ENCODE data around the gene TRAF1. TPM values are rescaled to one million over a fixed set of nuclear protein-coding genes. Genes with fewer than 3 reads are reported as not detected.

Gene TRAF1
- total RNA-seq, 2 donors from 2014 or later = 103 to 118 TPM

GRCh38 chr9:120891884-120892747 lies 34.5 kb downstream of the TRAF1 start:
- peak overlapping the region; percentile 98 for H3K27ac Mint-ChIP-seq
- no peak for DNase-seq
- no peaks in the 10 kb centered on the region for H3K27me3 Mint-ChIP-seq
- peak overlapping the region; percentile 83 for H3K4me3 Mint-ChIP-seq
- H3K4me1 Mint-ChIP-seq = peaks cover 51% of the 10 kb centered on the region
- no peaks in the 10 kb centered on the region for H3K9me3 ChIP-seq (ENCODE audit: control insufficient read depth, low read length, poor library complexity, severe bottlenecking)
- no peaks in the 10 kb centered on the region for H3K36me3 Mint-ChIP-seq (ENCODE audit: low read depth)
- peak; percentile 42 for ATAC-seq

GRCh38 chr9:120891245-120891883 lies 35.2 kb downstream of the TRAF1 start:
- peak; percentile 54 for ATAC-seq
- Mint-ChIP-seq H3K27ac (peak overlapping the region; percentile 98), H3K36me3 (ENCODE audit: low read depth) (no peaks in the 10 kb centered on the region), H3K27me3 (no peaks in the 10 kb centered on the region), H3K4me1 (peaks cover 45% of the 10 kb centered on the region), H3K4me3 (peak overlapping the region; percentile 83)
- DNase-seq = peak in 1 of 3 donors; percentile 47
- H3K9me3 ChIP-seq (ENCODE audit: control insufficient read depth, low read length, poor library complexity, severe bottlenecking) = no peaks in the 10 kb centered on the region

DNA sequence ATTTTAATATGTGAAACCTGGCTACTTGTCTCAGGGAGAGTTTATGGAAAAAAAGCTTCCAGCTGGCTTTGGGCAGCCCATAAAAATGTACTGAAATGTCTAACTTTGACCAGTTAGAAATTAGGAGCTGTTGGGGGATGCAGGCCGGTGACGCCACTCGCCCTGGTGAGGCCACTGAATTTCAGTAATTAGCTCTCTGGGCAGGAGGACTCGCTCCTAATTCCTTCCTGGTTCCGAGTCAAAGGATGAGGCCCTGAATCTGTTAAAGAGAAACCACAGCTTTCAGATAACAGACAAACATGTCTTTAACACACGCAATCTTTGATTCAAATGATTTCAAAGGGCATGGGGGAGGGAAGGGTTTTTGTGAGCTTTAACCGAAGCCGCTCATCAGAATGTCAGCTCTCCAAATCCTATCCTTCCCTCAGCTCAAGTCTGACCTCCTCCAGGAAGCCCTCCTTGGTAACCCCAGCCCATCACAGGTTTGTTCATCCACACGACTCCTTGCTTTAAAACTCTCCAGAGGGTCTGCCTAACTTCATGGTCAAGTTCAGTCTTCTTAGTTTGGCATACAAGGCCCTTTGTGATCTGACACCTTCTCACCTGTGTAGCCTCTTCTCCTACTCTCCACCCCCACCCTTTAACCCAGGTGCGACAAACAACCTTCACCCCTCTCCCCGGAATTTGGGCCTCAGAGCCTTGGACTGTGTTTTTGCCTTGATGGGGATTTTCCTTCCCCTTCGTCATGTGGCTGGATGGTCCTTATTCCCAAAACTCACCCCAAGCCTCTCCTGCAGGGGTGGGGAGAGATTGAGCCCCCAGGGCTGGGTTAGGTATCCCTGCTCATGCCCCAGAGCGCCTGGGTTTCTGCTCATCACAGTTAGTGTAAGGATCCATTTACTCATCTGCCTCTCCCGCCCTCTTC lies 36.0 kb downstream of the TRAF1 start:
- H3K36me3 Mint-ChIP-seq (ENCODE audit: low read depth) = no peaks in the 10 kb centered on the region
- H3K27me3 Mint-ChIP-seq = no peaks in the 10 kb centered on the region
- ATAC-seq (peak; percentile 49), DNase-seq (no peak)
- peaks cover 50% of the 10 kb centered on the region for H3K4me1 Mint-ChIP-seq
- H3K9me3 ChIP-seq (ENCODE audit: control insufficient read depth, low read length, poor library complexity, severe bottlenecking) = no peaks in the 10 kb centered on the region
- peak overlapping the region; percentile 83 for H3K4me3 Mint-ChIP-seq
- H3K27ac Mint-ChIP-seq = peak overlapping the region; percentile 98

GRCh38 chr9:120889606-120890271 lies 36.9 kb downstream of the TRAF1 start:
- no peak for ATAC-seq
- peak overlapping the region; percentile 98 for H3K27ac Mint-ChIP-seq
- peak overlapping the region; percentile 76 for H3K4me3 Mint-ChIP-seq
- no peak for DNase-seq
- peaks cover 50% of the 10 kb centered on the region for H3K4me1 Mint-ChIP-seq
- no peaks in the 10 kb centered on the region for H3K9me3 ChIP-seq (ENCODE audit: control insufficient read depth, low read length, poor library complexity, severe bottlenecking)
- no peaks in the 10 kb centered on the region for H3K27me3 Mint-ChIP-seq
- H3K36me3 Mint-ChIP-seq (ENCODE audit: low read depth) = no peaks in the 10 kb centered on the region

- peaks cover 53% of the 10 kb centered on the region for H3K4me1 Mint-ChIP-seq
- no peaks in the 10 kb centered on the region for H3K36me3 Mint-ChIP-seq (ENCODE audit: low read depth)
- DNase-seq = no peak
- ATAC-seq = no peak
- no peak overlapping the region for H3K4me3 Mint-ChIP-seq
- H3K27ac Mint-ChIP-seq = peak overlapping the region; percentile 98
- no peaks in the 10 kb centered on the region for H3K9me3 ChIP-seq (ENCODE audit: control insufficient read depth, low read length, poor library complexity, severe bottlenecking)
- no peaks in the 10 kb centered on the region for H3K27me3 Mint-ChIP-seq
These were observed 38.0 kb downstream of the TRAF1 start for GRCh38 chr9:120888626-120889025.

DNA sequence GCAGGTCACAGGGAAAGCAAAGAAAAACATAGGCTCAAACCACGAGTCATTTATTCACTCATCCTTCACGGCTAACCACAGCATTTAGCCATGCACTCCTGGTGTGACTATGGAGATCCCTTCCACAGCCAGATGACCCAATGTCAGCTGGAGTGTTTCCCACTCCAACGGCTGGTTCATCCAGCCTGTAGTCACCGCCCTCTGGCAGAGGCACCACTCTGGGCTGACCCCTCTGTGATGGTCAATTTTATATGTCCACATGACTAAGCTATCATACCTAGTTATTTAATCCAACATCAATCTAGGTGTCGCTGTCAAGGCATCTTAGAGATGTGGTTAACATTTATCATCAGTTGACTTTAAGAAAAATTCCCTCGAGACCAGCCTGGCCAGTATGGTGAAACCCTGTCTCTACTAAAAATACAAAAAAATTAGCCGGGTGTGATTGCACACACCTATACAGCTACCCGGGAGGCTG lies 40.1 kb downstream of the TRAF1 start:
- Mint-ChIP-seq H3K36me3 (ENCODE audit: low read depth) (no peaks in the 10 kb centered on the region), H3K27ac (peak overlapping the region; percentile 84), H3K4me1 (peaks cover 41% of the 10 kb centered on the region), H3K4me3 (no peak overlapping the region), H3K27me3 (no peaks in the 10 kb centered on the region)
- no peak for ATAC-seq
- H3K9me3 ChIP-seq (ENCODE audit: control insufficient read depth, low read length, poor library complexity, severe bottlenecking) = no peaks in the 10 kb centered on the region
- DNase-seq = no peak

GRCh38 chr9:120885958-120886357 lies 40.6 kb downstream of the TRAF1 start:
- Mint-ChIP-seq H3K27ac (peak overlapping the region; percentile 84), H3K36me3 (ENCODE audit: low read depth) (no peaks in the 10 kb centered on the region), H3K4me3 (no peak overlapping the region), H3K27me3 (no peaks in the 10 kb centered on the region), H3K4me1 (peaks cover 37% of the 10 kb centered on the region)
- H3K9me3 ChIP-seq (ENCODE audit: control insufficient read depth, low read length, poor library complexity, severe bottlenecking) = no peaks in the 10 kb centered on the region
- DNase-seq (no peak), ATAC-seq (no peak)

DNA sequence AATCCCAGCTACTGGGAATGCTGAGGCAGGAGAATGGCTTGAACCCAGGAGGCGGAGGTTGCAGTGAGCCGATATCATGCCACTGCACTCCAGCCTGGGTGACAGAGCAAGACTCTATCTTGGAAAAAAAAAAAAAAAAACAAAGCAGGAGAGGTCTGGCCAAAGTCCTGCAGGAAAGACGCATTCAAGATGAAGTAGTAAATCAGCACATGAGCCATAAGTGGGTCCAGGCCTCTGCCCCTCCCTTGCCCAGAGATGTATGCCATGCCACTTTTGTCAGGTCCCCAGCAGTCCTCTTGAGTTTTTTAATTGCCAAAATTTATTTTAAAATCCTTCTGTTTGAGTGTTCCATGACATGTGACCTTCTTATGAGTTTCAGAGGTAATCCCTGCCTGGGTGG lies 41.1 kb downstream of the TRAF1 start:
- Mint-ChIP-seq H3K36me3 (ENCODE audit: low read depth) (no peaks in the 10 kb centered on the region), H3K4me1 (peaks cover 37% of the 10 kb centered on the region), H3K27me3 (no peaks in the 10 kb centered on the region), H3K4me3 (no peak overlapping the region), H3K27ac (peak overlapping the region; percentile 84)
- no peaks in the 10 kb centered on the region for H3K9me3 ChIP-seq (ENCODE audit: control insufficient read depth, low read length, poor library complexity, severe bottlenecking)
- no peak for ATAC-seq
- DNase-seq = no peak

DNA sequence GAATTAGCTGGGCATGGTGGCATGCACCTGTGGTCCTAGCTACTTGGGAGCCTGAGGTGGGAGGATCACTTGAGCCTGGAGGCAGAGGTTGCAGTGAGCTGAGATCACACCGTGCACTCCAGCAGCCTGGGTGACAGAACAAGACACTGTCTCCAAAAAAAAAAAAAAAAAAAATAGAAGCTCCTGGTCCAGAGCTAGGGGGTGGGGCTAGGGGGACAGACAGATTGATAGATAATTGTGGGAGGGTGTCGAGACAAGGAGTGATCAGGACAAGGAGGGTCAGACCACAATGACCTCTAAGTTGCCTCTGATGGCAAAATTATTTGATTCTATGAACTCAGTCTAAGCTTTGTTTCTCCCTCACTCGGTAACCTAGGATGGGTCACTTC lies 43.0 kb downstream of the TRAF1 start:
- H3K4me3 Mint-ChIP-seq = no peak overlapping the region
- DNase-seq = no peak
- no peak for ATAC-seq
- H3K27ac Mint-ChIP-seq = peak overlapping the region; percentile 85
- peaks cover 43% of the 10 kb centered on the region for H3K4me1 Mint-ChIP-seq
- H3K36me3 Mint-ChIP-seq (ENCODE audit: low read depth) = no peaks in the 10 kb centered on the region
- H3K27me3 Mint-ChIP-seq = no peaks in the 10 kb centered on the region
- H3K9me3 ChIP-seq (ENCODE audit: control insufficient read depth, low read length, poor library complexity, severe bottlenecking) = no peaks in the 10 kb centered on the region

DNA sequence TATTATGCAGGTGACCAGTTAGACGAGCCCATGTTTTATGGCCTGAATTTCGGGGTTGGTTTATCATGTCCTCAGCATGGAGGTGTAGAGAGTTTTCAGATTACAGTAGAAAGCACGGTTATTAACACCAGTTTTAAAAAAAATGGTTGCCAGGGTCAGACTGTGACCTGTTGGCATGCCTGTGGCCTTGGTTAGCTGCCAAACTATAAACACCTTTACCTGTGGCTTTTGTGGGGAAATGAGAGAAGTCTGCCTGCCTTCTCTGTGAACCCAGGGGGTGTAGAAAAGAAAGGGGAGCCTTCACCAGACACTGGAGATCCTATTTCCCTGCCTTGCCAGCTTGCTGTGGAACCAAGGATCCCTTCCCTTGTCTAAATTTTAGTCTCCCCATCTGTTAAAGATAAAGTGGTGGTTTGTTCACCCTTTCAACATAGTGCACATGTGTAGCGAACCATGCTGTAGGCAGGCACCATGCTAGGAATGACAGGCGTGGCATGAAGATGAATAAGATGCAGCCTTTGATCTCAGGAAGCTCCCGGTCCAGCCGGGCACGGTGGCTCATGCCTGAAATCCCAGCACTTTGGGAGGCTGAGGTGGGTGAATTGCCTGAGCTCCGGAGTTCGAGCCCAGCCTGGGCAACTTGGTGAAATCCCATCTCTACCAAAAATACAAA lies 43.5 kb downstream of the TRAF1 start:
- no peaks in the 10 kb centered on the region for H3K9me3 ChIP-seq (ENCODE audit: control insufficient read depth, low read length, poor library complexity, severe bottlenecking)
- ATAC-seq (peak; percentile 52), DNase-seq (no peak)
- peaks cover 49% of the 10 kb centered on the region for H3K4me1 Mint-ChIP-seq
- no peaks in the 10 kb centered on the region for H3K27me3 Mint-ChIP-seq
- H3K27ac Mint-ChIP-seq = peak overlapping the region; percentile 85
- no peaks in the 10 kb centered on the region for H3K36me3 Mint-ChIP-seq (ENCODE audit: low read depth)
- peak overlapping the region; percentile 19 for H3K4me3 Mint-ChIP-seq

DNA sequence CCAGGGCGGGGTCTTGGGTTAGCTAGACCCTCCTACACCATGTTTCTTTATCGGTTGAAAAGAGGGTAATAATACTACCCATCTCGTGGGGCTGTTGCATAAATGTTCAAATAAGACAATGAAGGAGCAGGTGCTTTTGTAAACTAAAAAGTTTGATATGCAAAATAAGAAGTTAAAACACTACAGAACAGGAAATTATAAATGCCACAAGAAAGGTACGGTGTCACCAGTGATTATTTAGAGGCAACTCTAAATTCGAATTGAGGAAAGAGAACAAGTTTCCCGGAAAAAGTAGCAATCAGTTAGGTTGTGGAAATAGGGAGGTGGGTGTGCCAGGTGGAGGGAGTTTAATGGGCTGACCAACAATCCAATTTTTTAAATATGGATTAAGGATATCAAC lies 47.1 kb downstream of the TRAF1 start:
- DNase-seq (no peak), ATAC-seq (no peak)
- H3K27me3 Mint-ChIP-seq = no peaks in the 10 kb centered on the region
- H3K9me3 ChIP-seq (ENCODE audit: control insufficient read depth, low read length, poor library complexity, severe bottlenecking) = no peaks in the 10 kb centered on the region
- peaks cover 61% of the 10 kb centered on the region for H3K4me1 Mint-ChIP-seq
- peaks cover 9% of the 10 kb centered on the region for H3K36me3 Mint-ChIP-seq (ENCODE audit: low read depth)
- peak overlapping the region; percentile 99 for H3K4me3 Mint-ChIP-seq
- H3K27ac Mint-ChIP-seq = peak overlapping the region; percentile 98

All from T-helper 17 cell (primary cell).